ENCODE measurements around the gene KIF1C.
A peak's percentile ranks its signal among the peaks of the same experiment; 100 is the strongest.

The KIF1C gene

GRCh38 chr17:4970273-4970672, 27.5 kb upstream of the KIF1C start:
- ChIA-PET POLR2A (interaction anchor here (0.5 to 11.3 kb wide), 5 partner anchors 16 to 158 kb away, joined by 3 to 358 read pairs (median 5); partner anchors contain the start of genes CAMTA2, ENO3, PFN1 and RNF167), CTCF (interaction anchor here (1.5 to 2.0 kb wide), 3 partner anchors 10 to 61 kb away, joined by 5 to 10 read pairs (median 9); partner anchors contain the start of gene CAMTA2)
- Histone ChIP-seq H3K9me3 (ENCODE audit: control insufficient read depth, insufficient read depth, low read depth, low read length) (peaks cover 3% of the 10 kb centered on the region; the same call in 1 of the 2 replicates), H3K4me1 (ENCODE audit: control insufficient read depth, insufficient read depth, low read length) (peaks cover 15% of the 10 kb centered on the region), H3K4me3 (ENCODE audit: low read depth, low read length) (no peak overlapping the region), H3K27ac (ENCODE audit: extremely low read depth, low read depth, low read length) (0 out of 2 replicates have a peak overlapping the region, but pooled peaks have one; percentile 37), H3K36me3 (ENCODE audit: control insufficient read depth in 2 of 2, insufficient read depth in 1 of 2, low read length in 2 of 2) (peaks cover 34 to 65% of the 10 kb centered on the region in 2 experiments)
- TF ChIP-seq ZNF394 (tag by site-specific recombination; IDR thresholded peaks at IDR 0.05; ENCODE audit: borderline replicate concordance) (peak; percentile 72), PRDM1 (tag by site-specific recombination; IDR thresholded peaks at IDR 0.05) (0 out of 2 replicates have a peak, but pooled peaks have one; percentile 3), ZNF366 (tag by site-specific recombination; conservative IDR thresholded peaks at IDR 0.05) (no peak)

- H3K9me3 ChIP-seq (ENCODE audit: control insufficient read depth, insufficient read depth, low read depth, low read length), result no peaks in the 10 kb centered on the region
- H3K4me1 ChIP-seq (ENCODE audit: control insufficient read depth, insufficient read depth, low read length), result peaks cover 10% of the 10 kb centered on the region
- TF ChIP-seq ZFP3 (tag by site-specific recombination; IDR thresholded peaks at IDR 0.05; ENCODE audit: low read depth), result no peak
- no peak for TF ChIP-seq ZNF18 (tag by site-specific recombination; IDR thresholded peaks at IDR 0.05)
- no peak for TF ChIP-seq ZNF777 (tag by site-specific recombination; IDR thresholded peaks at IDR 0.05; ENCODE audit: borderline replicate concordance)
- no peak for TF ChIP-seq HOXA7 (CRISPR knock-in tag; IDR thresholded peaks at IDR 0.05; ENCODE audit: borderline replicate concordance)
- TF ChIP-seq YY1 (tag by site-specific recombination; IDR thresholded peaks at IDR 0.05), result no peak
- TF ChIP-seq SP2 (tag by site-specific recombination; IDR thresholded peaks at IDR 0.05), result no peak
- H3K36me3 ChIP-seq (ENCODE audit: control insufficient read depth in 2 of 2, insufficient read depth in 1 of 2, low read length in 2 of 2), result peaks cover 36 to 72% of the 10 kb centered on the region in 2 experiments
- H3K4me3 ChIP-seq (ENCODE audit: low read depth, low read length), result no peak overlapping the region
- POLR2A ChIA-PET, result interaction anchor here (0.6 to 11.3 kb wide), 3 partner anchors 12 to 32 kb away, joined by 4 to 358 read pairs (median 4); partner anchors contain the start of genes ENO3, PFN1, RNF167 and SLC25A11
- no peak overlapping the region for H3K27ac ChIP-seq (ENCODE audit: extremely low read depth, low read depth, low read length)
- CTCF ChIA-PET, result interaction anchor here (0.8 to 1.9 kb wide), 4 partner anchors 9 to 91 kb away, joined by 4 to 10 read pairs (median 6); partner anchors contain the start of gene CAMTA2
Measured at GRCh38 chr17:4971826-4972225, 25.9 kb upstream of the KIF1C start.

DNA sequence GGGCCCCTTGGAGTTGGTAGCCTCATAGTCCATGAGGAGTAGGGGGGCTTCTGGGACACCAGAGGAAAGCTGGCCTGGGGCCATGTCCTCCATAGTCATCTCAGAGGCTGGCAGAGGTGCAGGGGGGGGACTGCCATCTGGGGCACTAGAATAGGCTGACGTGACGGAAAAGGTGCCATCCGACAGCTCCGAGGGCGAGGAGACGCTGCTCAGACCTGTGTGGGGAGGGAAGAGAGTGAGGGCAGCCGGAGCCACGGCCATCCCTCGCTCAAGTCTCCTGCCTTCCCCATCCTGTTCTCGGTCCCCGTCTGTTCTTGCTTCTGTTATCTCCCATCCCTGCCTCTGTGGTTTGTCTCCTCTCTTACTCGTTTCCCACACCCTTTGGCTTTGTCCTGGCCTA, 25.4 kb upstream of the KIF1C start:
- no peak overlapping the region for H3K4me3 ChIP-seq (ENCODE audit: low read depth, low read length)
- H3K27ac ChIP-seq (ENCODE audit: extremely low read depth, low read depth, low read length), result no peak overlapping the region
- H3K9me3 ChIP-seq (ENCODE audit: control insufficient read depth, insufficient read depth, low read depth, low read length), result no peaks in the 10 kb centered on the region
- H3K36me3 ChIP-seq (ENCODE audit: control insufficient read depth in 2 of 2, insufficient read depth in 1 of 2, low read length in 2 of 2), result peaks cover 38 to 77% of the 10 kb centered on the region in 2 experiments
- ChIA-PET CTCF (interaction anchor here (0.8 to 1.0 kb wide), 2 partner anchors 15 to 91 kb away, joined by 4 read pairs; partner anchors contain the start of gene CAMTA2), POLR2A (interaction anchor here (0.6 to 11.3 kb wide), 2 partner anchors 11 to 22 kb away, joined by 4 to 358 read pairs; partner anchors contain the start of genes ENO3 and PFN1)
- peaks cover 10% of the 10 kb centered on the region for H3K4me1 ChIP-seq (ENCODE audit: control insufficient read depth, insufficient read depth, low read length)
- no peak for TF ChIP-seq KLF1 (tag by site-specific recombination; IDR thresholded peaks at IDR 0.05)
- no peak for TF ChIP-seq ZNF26 (tag by site-specific recombination; IDR thresholded peaks at IDR 0.05)
- no peak for TF ChIP-seq ZNF398 (tag by site-specific recombination; IDR thresholded peaks at IDR 0.05)
- TF ChIP-seq, protein P1, sequence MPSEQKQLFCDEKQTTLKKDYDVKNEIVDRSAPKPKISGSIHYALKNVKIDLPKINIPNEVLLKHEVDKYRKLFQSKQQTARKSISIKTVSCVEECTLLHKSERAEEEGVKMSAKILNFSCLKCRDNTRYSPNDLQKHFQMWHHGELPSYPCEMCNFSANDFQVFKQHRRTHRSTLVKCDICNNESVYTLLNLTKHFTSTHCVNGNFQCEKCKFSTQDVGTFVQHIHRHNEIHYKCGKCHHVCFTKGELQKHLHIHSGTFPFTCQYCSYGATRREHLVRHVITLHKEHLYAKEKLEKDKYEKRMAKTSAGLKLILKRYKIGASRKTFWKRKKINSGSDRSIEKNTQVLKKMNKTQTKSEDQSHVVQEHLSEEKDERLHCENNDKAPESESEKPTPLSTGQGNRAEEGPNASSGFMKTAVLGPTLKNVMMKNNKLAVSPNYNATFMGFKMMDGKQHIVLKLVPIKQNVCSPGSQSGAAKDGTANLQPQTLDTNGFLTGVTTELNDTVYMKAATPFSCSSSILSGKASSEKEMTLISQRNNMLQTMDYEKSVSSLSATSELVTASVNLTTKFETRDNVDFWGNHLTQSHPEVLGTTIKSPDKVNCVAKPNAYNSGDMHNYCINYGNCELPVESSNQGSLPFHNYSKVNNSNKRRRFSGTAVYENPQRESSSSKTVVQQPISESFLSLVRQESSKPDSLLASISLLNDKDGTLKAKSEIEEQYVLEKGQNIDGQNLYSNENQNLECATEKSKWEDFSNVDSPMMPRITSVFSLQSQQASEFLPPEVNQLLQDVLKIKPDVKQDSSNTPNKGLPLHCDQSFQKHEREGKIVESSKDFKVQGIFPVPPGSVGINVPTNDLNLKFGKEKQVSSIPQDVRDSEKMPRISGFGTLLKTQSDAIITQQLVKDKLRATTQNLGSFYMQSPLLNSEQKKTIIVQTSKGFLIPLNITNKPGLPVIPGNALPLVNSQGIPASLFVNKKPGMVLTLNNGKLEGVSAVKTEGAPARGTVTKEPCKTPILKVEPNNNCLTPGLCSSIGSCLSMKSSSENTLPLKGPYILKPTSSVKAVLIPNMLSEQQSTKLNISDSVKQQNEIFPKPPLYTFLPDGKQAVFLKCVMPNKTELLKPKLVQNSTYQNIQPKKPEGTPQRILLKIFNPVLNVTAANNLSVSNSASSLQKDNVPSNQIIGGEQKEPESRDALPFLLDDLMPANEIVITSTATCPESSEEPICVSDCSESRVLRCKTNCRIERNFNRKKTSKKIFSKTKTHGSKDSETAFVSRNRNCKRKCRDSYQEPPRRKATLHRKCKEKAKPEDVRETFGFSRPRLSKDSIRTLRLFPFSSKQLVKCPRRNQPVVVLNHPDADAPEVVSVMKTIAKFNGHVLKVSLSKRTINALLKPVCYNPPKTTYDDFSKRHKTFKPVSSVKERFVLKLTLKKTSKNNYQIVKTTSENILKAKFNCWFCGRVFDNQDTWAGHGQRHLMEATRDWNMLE (tag by site-specific recombination; conservative IDR thresholded peaks at IDR 0.05; ENCODE audit: low read depth), result no peak
- no peak for TF ChIP-seq HOXC10 (CRISPR knock-in tag; IDR thresholded peaks at IDR 0.05)
- TF ChIP-seq ZNF610 (tag by site-specific recombination; IDR thresholded peaks at IDR 0.05; ENCODE audit: borderline replicate concordance), result no peak
- TF ChIP-seq, protein P2, sequence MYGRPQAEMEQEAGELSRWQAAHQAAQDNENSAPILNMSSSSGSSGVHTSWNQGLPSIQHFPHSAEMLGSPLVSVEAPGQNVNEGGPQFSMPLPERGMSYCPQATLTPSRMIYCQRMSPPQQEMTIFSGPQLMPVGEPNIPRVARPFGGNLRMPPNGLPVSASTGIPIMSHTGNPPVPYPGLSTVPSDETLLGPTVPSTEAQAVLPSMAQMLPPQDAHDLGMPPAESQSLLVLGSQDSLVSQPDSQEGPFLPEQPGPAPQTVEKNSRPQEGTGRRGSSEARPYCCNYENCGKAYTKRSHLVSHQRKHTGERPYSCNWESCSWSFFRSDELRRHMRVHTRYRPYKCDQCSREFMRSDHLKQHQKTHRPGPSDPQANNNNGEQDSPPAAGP (tag by site-specific recombination; IDR thresholded peaks at IDR 0.05), result no peak
- no peak for TF ChIP-seq ZNF707 (tag by site-specific recombination; IDR thresholded peaks at IDR 0.05)
- TF ChIP-seq OVOL3 (tag by site-specific recombination; IDR thresholded peaks at IDR 0.05), result no peak
